ENCODE measurements around the gene PDGFB. TPM values are rescaled to one million over a fixed set of nuclear protein-coding genes. Genes with fewer than 3 reads are reported as not detected.

The PDGFB gene
- total RNA-seq, 1 donor from 2014 or later: 16.2 TPM

DNA sequence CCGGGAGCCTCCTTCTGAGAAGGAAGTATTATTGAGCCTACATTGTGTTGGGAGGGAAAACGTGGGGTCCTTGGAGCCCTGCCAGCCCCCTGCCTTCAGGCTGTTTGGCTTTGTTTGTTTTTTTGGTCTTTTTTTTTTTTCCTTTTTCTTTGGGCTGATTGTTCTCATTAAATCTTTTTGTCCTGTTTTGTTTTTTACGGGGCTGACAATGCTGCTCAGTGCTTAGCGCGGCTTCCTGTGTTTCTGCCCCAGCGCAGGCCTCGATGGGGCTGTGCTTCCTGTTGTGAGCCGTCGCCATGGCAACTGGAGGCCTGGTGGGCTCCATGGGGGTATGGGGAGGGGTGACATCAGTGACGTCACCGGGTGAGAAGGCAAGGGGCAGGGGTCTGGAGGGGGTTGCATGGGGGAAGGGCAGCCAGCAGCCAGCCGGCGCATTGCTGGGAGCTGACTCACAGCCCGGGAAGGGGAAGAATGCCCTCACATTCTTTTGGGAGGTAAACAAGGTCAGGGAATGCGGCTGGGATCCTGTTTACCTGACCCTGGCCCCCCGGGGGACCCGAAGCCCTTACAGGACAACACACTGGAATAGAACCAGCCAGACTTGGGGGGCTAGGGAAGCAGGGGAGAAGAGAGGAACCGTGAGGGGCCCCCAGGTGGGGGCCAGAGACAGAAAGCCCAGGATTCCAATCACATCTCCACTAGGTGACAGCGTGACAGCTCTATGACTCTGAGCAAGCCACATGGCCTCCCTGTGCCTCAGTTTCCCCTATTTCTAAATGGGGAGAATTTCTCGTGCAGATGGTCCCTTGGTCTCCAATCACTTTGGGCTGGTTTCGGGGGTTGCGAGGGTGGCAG lies 70.1 kb downstream of the PDGFB start:
- intact Hi-C loops (cut with DNase I): loop anchor here (2.0 to 10.0 kb wide), 2 partner anchors 62 to 350 kb away; partner anchors contain the start of gene ATF4
- ATAC-seq (ENCODE audit: poor library complexity) (peak; percentile 51), DNase-seq (peak; percentile 88)

DNA sequence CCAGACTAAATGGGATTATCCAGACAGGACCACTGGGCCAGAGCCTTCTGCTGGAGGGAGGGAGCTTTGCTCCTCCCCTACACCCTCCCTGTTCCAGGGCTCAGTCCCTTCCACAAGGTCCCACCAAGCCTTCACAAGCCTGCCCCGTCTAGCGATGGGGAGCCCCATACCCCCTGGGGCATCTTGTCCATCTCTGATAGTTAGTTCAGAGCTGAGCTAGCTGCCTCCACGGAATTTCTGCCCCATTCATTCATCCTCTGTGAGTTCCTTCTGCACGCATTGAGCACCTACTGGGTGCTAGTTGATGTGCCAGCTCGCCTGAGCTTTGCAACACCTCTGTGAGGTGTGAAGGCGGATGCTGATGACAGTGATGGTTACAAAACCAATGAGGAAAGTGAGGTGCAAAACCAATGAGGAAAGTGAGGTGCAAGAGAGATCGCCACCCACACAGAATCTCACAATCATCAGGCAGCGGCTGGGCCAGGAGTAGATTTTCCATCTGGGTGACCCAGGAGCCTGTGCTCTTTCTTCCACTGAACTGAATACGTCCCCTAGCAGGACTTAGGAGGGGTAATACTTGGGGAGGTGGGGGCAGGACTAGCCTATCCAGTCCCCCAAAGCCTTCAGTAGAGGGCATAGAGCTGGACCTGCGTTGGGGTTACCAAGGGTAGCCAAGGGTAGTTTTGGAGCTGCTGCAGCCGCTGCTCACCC lies 70.8 kb downstream of the PDGFB start:
- no peak for DNase-seq
- ATAC-seq (ENCODE audit: poor library complexity): no peak
- intact Hi-C loops (cut with DNase I): loop anchor here (2.0 to 10.0 kb wide), 2 partner anchors 63 to 351 kb away; partner anchors contain the start of gene ATF4

Other genes starting within 250 kb of the PDGFB start
- gene APOBEC3C, start 230.7 kb downstream of the PDGFB start, total RNA-seq: 24.9 TPM
- gene APOBEC3D, start 223.9 kb downstream of the PDGFB start, total RNA-seq: 1.2 TPM
- 4.1 TPM for gene APOBEC3F, start 204.1 kb downstream of the PDGFB start, total RNA-seq
- 2.7 TPM for gene APOBEC3G, start 167.7 kb downstream of the PDGFB start, total RNA-seq
- gene APOBEC3H, start 147.7 kb downstream of the PDGFB start, total RNA-seq: not detected
- 69.9 TPM for gene CBX7, start 92.3 kb downstream of the PDGFB start, total RNA-seq
- 300 TPM for gene RPL3, start 74.6 kb upstream of the PDGFB start, total RNA-seq
- 32.2 TPM for gene SYNGR1, start 105.0 kb upstream of the PDGFB start, total RNA-seq
- 17.3 TPM for gene TAB1, start 154.8 kb upstream of the PDGFB start, total RNA-seq
- gene MGAT3, start 212.0 kb upstream of the PDGFB start, total RNA-seq: 3.9 TPM

All from Right ventricle myocardium superior (tissue), 1 donor.